GM12801 (cell line): ENCODE measurements around the gene PLEKHS1.

ENCODE experiments used
- TF ChIP-seq, protein P1 (sequence below): IDR thresholded peaks from one replicate; pipeline ENCODE4 v1.5.1; 2011; ENCODE audit warnings: control low read depth; ENCODE audit not compliant: insufficient read length; ENCODE audit errors: extremely low read depth

Gene PLEKHS1

DNA sequence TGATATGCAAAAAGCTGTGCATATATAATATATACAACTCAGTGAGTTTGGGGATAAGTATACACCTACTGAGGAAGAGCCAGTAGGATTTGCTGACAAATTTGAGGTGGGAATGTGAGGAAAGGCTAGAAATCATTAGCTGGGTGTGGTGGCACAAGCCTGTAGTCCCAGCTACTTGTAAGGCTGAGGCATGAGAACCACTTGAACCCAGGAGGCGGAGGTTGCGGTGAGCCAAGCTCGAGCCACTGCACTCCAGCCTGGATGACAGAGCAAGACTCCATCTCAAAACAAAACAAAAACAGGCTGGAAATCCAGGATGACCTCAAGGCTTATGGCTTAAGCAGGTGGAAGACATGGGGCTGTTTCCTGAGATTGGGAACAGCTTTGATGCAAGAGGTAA, 10.6 kb upstream of the PLEKHS1 start:
- TF ChIP-seq, protein P1, sequence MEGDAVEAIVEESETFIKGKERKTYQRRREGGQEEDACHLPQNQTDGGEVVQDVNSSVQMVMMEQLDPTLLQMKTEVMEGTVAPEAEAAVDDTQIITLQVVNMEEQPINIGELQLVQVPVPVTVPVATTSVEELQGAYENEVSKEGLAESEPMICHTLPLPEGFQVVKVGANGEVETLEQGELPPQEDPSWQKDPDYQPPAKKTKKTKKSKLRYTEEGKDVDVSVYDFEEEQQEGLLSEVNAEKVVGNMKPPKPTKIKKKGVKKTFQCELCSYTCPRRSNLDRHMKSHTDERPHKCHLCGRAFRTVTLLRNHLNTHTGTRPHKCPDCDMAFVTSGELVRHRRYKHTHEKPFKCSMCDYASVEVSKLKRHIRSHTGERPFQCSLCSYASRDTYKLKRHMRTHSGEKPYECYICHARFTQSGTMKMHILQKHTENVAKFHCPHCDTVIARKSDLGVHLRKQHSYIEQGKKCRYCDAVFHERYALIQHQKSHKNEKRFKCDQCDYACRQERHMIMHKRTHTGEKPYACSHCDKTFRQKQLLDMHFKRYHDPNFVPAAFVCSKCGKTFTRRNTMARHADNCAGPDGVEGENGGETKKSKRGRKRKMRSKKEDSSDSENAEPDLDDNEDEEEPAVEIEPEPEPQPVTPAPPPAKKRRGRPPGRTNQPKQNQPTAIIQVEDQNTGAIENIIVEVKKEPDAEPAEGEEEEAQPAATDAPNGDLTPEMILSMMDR, result no peak

DNA sequence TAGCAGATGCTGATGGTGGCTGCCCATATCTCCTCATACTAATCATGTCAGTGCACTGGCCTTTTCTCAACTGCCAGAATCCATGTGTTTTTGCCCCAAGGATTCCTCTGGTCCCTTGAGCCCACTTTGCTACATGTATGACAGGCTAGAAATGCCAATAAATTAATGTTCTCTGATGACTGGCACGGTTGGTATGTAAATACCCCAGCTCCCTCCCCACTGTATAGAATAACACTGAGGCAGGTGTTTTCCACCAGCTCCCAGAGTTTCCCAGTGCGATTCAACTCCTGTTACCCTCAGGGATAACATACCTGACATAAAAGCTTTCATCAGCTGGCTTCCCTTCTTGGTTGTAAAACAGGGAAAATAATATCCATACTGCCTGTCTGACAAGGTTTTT, 9.0 kb upstream of the PLEKHS1 start:
- TF ChIP-seq, protein P1, result no peak

DNA sequence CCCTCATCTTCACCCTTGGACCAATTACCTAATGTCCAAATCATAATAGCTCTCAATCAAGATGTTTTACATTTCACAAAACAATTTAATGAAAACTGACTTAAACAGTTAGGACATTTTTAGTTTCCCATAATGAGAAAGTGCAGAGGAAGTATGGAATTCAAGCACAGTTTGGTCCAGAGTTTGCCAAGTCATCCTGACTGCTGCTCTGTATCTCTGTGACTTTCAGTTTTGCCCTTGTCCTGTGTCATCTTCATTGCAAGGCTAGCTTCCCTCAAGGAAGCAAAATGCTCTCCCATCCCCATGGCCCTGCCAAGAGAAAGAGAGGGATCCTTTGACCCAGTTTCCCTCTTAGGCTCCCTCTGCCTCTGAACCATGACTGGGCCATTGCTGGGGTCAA, 7.9 kb upstream of the PLEKHS1 start:
- TF ChIP-seq, protein P1, result no peak

GRCh38 chr10:113745374-113745773, 6.1 kb upstream of the PLEKHS1 start:
- TF ChIP-seq, protein P1, result no peak

DNA sequence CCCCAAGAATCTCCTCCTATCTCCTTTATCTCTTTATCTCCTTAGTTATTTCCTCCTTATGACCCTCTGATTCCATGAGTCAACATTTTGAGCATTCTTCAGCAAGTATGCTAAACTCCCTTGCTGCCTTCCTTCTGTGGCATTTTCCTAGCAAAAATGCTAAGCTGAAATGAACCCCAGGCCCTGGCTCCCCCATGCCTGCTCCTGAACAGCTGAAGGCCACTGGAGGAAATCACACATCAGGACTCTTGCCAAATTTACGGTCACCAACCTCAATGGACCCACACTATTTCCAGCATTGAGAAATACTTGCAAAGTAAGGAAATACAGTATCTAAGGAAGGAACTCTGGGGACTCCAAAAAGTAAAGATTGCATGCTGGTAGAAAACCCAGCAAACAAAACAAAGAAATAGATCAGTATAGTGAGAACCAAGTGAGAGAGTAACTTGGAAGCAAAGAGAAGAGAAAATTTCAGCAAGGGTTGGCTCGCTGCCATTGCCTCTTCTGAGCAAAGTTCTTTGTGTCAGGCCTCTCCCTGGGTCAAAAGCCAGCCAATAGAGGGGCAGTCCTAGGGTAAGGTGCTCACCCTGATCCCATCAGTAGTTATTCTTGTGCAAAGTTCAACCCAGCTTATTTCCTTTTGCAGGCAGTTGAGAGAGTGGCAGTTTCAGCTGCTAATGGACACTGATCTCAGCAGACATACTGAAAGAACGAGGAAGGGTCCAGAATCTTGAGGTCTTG, 5.1 kb upstream of the PLEKHS1 start:
- TF ChIP-seq, protein P1, result no peak

DNA sequence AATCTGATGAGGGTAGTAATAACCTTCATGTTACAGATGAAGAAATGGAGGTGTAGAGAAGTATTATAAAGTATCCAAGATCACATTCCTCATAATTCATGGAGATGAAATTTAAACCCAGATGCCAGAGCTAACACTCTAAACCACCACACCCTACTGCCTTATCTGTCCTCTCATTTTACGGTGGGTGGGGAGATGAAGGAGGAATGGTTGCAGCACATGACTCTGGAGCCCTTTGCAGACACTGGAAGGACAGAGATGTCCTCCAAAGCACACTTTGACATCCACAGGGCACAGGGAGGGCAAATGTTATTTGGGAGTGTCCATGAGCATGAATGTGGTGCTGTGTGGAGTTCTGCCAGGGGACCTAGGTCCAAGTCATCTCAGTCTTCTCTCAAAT, 1.1 kb downstream of the PLEKHS1 start:
- TF ChIP-seq, protein P1, result no peak

GRCh38 chr10:113753020-113753692, 1.7 kb downstream of the PLEKHS1 start:
- TF ChIP-seq, protein P1, result no peak
